Measurements from ENCODE around the gene PLAGL2.

The PLAGL2 gene

DNA sequence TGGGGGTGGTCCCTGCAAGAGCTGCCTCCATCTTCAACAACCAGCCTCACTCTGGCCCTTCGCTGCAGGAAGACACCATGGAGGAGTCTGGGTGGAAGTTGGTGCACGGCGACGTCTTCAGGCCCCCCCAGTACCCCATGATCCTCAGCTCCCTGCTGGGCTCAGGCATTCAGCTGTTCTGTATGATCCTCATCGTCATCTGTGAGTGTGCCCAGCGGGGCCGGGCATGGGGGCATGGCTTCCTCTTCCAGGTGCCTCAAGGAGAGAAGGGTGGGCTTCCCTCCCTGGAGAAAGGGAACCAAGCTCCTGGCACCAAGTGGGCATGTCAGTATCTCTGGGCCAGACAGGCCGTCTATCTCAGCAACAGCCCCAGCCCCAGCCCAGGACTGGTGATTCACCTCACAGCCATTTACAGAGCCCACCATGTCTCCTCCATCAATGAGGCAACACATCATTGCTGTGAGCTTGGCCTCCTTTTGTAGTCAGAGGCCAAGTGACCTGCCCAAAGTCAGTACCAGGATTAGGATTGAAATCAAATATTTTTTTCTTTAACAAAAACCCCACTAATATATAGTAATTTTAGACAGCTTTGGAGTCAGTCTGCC lies 57.9 kb downstream of the PLAGL2 start:
- H3K36me3 ChIP-seq (ENCODE audit: insufficient read depth, low read length): peaks cover 19% of the 10 kb centered on the region

DNA sequence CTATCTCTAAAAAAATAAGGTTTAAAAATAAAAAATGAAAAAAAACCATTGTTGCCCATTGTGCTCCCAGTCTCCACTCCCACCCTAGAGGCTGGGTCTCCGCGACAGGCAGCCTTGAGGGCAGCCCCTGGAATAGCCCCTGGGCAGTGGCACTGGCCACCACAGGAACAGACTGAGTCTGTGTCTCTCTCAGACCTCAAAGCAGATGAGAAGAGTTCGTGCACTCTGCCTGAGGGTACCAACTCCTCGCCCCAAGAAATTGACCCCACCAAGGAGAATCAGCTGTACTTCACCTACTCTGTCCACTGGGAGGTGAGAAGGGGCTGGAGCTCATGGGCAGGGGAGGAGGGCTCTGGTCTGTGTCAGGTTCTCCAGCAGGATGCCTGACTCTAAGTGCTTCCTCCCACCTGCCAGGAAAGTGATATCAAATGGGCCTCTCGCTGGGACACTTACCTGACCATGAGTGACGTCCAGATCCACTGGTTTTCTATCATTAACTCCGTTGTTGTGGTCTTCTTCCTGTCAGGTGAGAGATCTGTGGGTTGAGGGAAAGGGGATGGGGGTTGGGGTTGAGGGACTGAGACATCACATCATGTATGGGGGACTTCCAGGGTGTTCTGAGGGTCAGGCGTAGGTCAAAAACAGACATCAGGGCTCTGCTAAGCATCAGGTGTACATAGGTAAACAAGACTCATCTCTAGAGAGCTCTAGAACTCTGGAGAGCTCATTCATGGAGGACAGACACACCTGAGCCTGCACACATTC lies 62.5 kb downstream of the PLAGL2 start:
- H3K9ac ChIP-seq (ENCODE audit: low read depth, low read length): no peak overlapping the region
- peaks cover 20% of the 10 kb centered on the region for H3K36me3 ChIP-seq (ENCODE audit: insufficient read depth, low read length)

More for the DNA sequence above, 57.9 kb downstream of the PLAGL2 start:
- no peaks in the 10 kb centered on the region; the same call in 1 of the 2 replicates for H3K4me1 ChIP-seq (ENCODE audit: insufficient read depth, low read length)
- no peaks in the 10 kb centered on the region for H3K9me3 ChIP-seq (ENCODE audit: control insufficient read depth, insufficient read depth, low read length)
- H3K9ac ChIP-seq (ENCODE audit: low read depth, low read length): no peak overlapping the region

DNA sequence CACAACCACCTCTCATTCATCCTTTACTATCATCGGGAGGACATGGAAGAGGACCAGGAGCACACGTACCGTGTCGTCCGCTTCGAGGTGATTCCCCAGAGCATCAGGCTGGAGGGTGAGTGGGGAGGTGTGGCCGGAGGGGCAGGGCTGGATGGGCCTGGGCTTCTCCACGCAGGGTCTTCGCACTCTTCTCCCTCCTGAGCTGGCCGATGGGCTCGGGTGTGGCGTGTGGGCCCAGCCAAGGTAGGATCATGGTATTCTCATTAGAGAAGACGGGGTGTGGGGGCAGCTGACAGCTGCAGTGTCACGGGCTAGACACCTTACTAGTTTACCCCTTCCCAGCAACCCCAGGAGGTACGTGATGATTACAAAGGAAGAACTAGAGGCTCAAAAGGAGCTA lies 64.6 kb downstream of the PLAGL2 start:
- Histone ChIP-seq H3K9me3 (ENCODE audit: control insufficient read depth, insufficient read depth, low read length) (no peaks in the 10 kb centered on the region), H3K36me3 (ENCODE audit: insufficient read depth, low read length) (peaks cover 17% of the 10 kb centered on the region), H3K9ac (ENCODE audit: low read depth, low read length) (no peak overlapping the region), H3K4me1 (ENCODE audit: insufficient read depth, low read length) (no peaks in the 10 kb centered on the region)

More for the DNA sequence above, 62.5 kb downstream of the PLAGL2 start:
- Histone ChIP-seq H3K9me3 (ENCODE audit: control insufficient read depth, insufficient read depth, low read length) (no peaks in the 10 kb centered on the region), H3K4me1 (ENCODE audit: insufficient read depth, low read length) (no peaks in the 10 kb centered on the region)
